GM19193 (cell line): ENCODE data around the gene OGFR.
A peak's percentile ranks its signal among the peaks of the same experiment; 100 is the strongest.

Experiments used
- POLR2A ChIP-seq: IDR thresholded peaks from 4 replicates; pipeline ENCODE4 v1.6.1; 2011; ENCODE audit not compliant: insufficient read depth, insufficient read length; ENCODE audit errors: extremely low read depth

OGFR gene, protein sequence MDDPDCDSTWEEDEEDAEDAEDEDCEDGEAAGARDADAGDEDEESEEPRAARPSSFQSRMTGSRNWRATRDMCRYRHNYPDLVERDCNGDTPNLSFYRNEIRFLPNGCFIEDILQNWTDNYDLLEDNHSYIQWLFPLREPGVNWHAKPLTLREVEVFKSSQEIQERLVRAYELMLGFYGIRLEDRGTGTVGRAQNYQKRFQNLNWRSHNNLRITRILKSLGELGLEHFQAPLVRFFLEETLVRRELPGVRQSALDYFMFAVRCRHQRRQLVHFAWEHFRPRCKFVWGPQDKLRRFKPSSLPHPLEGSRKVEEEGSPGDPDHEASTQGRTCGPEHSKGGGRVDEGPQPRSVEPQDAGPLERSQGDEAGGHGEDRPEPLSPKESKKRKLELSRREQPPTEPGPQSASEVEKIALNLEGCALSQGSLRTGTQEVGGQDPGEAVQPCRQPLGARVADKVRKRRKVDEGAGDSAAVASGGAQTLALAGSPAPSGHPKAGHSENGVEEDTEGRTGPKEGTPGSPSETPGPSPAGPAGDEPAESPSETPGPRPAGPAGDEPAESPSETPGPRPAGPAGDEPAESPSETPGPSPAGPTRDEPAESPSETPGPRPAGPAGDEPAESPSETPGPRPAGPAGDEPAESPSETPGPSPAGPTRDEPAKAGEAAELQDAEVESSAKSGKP

DNA sequence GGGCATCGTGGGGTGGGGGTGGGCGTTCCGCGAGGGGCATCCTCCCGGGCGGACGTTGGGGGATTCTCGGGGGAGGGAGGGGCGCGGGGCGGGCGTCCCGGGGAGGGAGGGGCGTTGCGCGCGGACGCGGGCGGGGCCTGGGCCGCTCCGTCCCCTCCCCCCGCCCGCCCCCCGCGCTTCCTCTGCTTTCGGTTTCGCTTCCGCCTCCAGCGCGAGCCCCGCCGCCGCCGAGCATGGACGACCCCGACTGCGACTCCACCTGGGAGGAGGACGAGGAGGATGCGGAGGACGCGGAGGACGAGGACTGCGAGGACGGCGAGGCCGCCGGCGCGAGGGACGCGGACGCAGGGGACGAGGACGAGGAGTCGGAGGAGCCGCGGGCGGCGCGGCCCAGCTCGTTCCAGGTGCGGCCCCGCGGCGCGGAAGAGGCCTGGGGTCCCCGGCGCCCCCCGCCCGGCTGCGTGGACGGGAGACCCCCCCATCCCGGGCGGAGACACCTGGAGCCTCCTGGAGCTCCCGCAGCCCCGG, at the start of gene OGFR:
Gene OGFR, plus strand, starts transcription at position 209 of the 528 bp plus-strand sequence. Its CDS starts 25 bp downstream, at position 234.
- peak; percentile 78 for TF ChIP-seq POLR2A

DNA sequence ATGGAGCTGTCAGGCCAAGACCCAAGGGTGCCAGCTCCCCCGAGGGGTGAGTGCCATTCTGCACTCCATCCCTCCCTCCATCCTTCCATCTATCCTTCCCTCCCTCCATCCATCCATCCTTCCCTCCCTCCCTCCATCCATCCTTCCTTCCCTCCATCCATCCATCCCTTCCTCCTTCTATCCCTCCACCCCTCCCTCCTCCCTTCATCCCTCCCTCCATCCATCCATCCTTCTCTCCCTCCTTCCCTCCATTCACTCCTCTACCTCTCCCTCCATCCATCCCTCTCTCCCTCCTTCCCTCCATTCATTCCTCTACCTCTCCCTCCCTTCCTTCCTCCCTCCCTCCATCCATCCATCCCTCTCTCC, 49.7 kb upstream of the OGFR start:
- no peak for TF ChIP-seq POLR2A

DNA sequence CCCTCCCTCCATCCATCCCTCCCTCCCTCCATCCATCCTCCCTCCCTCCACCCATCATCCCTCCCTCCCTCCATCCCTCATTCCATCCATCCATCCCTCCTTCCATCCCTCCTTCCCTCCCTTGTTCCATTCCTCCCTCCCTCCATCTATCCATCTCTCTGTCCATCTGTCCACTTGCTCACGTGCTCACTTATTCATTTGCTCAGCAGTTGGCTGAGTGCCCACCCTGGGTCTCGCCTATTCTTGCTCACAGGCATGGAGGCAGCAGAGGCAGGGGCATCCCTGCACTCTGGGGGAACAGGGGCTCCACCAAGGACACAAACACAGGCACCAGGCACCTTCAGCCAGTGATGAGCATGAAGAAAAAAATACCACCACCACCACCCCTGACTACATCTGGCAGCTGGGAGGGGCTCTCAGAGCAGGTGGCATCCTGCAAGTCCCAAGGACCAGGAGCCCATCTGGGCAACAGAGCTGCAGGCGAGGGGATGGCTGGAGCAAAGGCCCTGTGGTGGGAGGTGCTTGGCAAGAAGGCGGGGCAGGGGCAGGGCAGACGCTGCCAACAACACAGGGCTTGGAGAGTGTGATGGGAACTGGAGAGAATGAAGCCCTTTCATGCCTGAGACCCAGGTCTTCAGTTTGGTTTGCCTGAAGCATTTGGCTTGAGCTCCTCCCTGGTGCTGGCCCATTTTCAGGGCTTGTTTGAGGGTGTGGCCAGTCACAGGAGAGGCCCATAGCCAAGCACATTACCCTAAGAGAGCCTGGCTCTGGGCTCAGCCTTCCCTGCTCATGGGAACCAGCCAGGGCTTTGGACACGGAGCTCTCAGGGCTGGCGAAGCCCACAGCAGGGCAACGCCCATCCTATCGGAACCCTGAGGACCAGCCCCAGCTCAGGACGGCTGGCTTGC, 48.6 kb upstream of the OGFR start:
- TF ChIP-seq POLR2A = no peak

DNA sequence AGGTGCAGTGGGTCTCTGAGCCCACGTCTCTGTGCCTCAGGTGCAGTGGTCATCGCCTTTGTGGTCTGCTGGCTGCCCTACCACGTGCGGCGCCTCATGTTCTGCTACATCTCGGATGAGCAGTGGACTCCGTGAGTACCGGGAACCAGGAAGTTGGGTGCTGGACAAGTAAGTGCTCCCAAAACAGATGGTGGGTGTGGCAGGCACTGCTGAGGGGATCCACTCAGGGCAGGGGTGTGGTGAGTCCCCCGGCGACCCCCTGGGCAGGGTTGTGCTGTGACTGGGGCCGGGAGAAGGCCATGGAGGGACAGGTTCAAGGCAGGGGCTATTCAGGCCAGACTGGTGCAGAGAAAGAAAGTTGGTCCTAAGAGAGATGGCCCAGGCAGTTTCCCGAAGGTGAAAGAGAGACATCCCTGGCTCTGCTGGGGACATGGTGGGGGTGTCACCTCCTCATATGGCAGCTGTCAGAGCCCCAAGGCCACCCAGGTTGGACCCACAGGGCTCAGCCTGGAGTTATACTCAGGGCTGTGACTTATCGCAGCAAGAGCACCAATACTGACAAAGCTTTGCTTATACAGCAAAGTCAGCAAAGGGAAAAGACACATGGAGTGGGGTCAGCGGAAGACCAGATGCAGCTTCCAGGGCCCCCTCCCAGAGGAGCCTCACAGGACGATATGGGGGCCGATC, 46.3 kb upstream of the OGFR start:
- TF ChIP-seq POLR2A = no peak

DNA sequence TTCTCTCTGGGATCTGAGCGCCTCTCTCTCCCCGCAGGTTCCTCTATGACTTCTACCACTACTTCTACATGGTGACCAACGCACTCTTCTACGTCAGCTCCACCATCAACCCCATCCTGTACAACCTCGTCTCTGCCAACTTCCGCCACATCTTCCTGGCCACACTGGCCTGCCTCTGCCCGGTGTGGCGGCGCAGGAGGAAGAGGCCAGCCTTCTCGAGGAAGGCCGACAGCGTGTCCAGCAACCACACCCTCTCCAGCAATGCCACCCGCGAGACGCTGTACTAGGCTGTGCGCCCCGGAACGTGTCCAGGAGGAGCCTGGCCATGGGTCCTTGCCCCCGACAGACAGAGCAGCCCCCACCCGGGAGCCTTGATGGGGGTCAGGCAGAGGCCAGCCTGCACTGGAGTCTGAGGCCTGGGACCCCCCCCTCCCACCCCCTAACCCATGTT, 44.6 kb upstream of the OGFR start:
- TF ChIP-seq POLR2A = no peak

DNA sequence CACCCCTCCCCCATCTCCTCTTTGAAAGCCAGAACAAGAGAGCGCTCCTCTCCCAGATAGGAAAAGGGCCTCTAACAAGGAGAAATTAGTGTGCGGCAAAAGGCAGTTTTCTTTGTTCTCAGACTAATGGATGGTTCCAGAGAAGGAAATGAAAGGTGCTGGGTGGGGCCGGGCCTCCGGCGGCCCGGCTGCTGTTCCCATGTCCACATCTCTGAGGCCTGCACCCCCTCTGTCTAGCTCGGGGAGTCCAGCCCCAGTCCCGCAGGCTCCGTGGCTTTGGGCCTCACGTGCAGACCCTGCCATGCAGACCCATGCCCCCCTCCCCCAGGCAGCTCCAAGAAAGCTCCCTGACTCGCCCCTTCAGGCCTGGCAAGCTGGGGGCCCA, 44.2 kb upstream of the OGFR start:
- no peak for TF ChIP-seq POLR2A

DNA sequence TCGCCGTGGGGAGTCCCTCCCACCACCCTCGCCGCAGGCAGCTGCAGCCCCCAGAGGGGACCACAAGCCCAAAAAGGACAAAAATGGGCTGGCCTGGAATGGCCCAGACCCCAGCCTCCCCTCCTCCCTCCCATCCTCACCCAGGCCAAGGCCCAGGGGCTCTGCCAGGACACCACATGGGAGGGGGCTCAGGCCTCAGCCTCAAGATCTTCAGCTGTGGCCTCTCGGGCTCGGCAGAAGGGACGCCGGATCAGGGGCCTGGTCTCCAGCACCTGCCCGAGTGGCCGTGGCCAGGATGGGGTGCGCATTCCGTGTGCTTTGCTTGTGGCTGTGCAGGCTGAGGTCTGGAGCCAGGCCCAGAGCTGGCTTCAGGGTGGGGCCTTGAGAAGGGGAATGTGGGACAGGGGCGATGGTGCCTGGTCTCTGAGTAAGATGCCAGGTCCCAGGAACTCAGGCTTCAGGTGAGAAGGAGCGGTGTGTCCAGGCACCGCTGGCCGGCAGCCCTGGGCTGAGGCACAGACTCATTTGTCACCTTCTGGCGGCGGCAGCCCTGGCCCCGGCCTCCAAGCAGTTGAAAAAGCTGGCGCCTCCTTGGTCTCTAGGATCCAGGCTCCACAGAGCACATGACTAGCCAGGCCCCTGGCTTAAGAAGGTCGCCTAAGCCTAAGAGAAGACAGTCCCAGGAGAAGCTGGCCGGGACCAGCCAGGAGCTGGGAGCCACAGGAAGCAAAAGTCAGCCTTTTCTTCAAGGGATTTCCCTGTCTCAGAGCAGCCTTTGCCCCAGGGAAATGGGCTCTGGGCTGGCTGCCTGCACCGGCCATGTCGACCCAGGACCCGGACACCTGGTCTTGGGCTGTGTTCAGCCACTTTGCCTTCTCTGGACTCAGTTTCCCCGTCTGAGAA, 43.5 kb upstream of the OGFR start:
- no peak for TF ChIP-seq POLR2A

DNA sequence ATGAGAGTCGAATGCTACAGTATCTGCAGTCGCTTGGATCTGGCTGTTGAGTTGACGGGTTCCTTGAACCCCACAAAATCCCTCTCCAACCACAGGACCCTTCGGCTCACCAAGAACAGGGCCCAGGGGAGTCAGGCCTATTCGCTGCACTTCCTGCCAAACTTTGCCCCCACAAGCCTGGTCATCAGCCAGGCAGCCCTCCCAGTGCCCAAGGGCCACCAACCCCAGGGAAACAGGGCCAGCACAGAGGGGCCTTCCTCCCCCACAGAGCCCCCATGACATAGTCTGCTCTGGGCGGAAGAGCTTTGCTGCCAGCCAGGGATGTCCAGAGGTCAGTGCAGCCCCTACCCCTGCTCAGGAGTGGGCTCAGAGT, 42.9 kb upstream of the OGFR start:
- no peak for TF ChIP-seq POLR2A

DNA sequence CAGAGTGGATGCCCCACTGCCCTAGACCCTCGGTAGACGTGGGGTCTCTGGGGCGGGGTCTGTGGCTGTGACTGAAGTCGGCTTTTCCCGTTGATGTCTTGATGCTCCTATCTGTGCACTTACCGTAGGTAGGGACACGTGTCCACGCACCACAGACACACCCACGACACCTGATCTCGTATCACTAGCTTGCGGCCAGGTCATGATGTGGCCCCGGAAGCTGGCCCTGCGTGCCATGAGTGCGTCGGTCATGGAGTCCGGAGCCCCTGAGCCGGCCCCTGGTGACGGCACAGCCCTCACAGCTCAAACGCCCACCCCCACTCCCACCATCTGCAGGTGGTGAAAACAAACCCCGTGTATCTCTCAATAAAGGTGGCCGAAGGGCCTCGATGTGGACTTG, 42.3 kb upstream of the OGFR start:
- no peak for TF ChIP-seq POLR2A

DNA sequence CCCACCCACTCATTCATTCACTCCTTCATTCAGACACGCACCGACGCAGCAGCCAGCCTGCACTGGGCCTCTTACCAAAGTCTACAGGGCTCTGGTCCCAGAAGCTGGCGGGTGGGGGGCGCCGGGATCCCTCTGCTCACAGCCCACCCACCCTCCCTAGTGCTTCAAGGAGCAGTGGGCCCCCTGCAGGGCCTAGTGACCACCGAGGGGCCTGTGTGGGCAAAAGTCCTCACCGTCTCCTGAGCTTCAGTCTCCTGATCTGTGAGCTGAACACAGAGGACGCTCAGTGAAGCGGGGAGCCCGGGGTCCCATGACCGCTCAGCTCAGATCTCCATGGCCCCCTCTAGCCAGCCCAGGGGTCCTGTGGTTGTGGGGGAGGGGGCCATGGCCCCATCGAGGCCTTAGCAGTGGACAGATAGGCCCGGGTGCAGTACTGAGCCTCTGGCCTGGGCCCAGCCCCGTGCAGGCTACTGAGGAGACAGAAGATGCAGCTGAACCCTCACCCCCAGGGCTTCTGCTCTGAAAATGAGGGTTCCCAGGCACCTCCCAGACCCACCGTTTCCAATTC, 41.8 kb upstream of the OGFR start:
- no peak for TF ChIP-seq POLR2A

DNA sequence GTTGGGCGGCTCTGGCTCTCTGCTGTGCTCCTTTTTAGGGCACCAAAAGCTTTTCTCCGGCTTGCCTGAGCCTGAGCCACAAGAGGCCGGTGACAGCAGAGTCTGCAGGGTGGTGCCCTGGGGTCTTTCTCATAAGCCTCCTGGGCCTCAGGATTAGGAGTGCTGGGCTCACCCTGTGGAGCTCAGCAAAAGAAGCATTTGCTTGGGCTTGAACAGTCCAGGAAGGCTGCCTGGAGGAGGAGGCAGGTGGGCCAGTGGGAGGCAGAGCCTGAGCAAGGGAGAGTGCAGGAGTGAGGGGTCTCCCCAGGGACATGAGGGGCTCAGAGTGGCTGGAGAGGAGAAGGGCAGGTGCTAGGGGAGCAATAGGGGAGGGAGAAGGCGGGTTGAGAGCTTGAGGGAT, 41.2 kb upstream of the OGFR start:
- no peak for TF ChIP-seq POLR2A

DNA sequence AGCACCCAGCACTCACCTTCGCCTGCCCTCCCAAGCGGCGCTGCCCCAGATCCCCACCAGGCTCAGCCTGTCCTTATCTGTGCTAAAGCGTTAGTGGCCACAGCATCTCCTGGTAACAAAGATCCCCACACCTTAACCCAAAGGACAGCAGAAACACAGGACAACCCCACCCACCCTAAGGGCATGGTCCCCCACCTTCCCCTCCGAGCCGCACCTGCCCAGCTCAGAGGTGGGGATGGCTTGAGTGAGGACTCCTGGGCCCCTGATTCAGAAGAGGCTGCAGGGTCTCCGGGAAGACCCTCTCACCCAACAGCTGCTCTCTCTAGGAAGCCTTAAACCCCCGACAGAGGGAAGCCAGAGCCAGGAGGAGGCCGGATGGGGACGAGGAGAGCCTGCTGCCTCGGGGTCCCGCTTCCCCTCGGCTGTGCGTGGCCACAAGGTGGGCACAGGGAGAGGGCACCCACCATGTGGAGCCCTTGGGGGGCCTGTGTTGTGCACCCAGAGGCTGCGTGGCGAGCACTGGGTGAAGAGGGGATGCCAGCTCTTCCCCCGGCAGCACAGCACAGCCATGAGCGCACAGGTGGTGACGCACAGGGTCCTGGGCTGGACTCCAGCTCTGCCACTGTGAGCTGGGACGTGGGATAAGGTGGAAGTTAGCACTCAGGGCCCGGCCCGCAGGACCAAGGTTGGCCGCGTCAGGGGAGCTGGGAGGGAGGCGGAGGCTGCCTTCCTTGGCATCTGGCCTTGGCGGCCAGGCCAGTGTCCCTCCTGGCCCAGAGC, 40.3 kb upstream of the OGFR start:
- no peak for TF ChIP-seq POLR2A
